NT2/D1 (cell line): ENCODE data around the gene CACNA1A.

ENCODE experiments used
- SUZ12 ChIP-seq: IDR thresholded peaks from 2 replicates; pipeline ENCODE4 v1.6.1; 2011; ENCODE audit not compliant: insufficient read length, insufficient read depth; ENCODE audit errors: extremely low read depth
- YY1 ChIP-seq: IDR thresholded peaks from 2 replicates; pipeline ENCODE4 v1.6.1; 2011; ENCODE audit not compliant: insufficient read length, insufficient read depth
- ZNF274 ChIP-seq: IDR thresholded peaks from 2 replicates; pipeline ENCODE4 v1.6.1; 2011; ENCODE audit warnings: mild to moderate bottlenecking, low read depth, low read length

DNA sequence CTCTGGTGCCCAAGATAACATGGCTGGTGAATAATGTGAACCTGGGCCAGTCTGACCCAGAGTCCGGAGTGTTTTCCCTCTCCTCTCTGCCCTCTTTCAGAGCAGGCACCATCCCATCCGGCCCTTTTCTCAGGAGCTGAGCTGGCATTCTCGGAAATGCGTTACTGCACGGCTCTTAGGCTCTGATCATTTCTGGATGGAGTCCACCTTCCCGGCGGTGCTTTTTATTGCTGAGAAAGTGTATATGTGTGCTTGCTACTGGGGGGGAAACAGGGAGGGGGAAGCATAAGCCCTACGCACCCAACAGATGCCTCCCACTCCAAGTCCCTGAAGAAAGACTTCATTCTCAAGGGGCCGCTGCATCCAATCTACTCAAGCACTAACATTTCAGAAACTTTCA is 6.6 kb downstream of the CACNA1A start:
- no peak for TF ChIP-seq YY1
- TF ChIP-seq ZNF274: no peak
- no peak for TF ChIP-seq SUZ12
